Panc1 (cell line): ENCODE measurements around the gene ST3GAL2. TPM values are rescaled to one million over a fixed set of nuclear protein-coding genes. Genes with fewer than 3 reads are reported as not detected.

Experiments
- ATAC-seq: fragments of 200-7000 bp; cut with Tn5 transposase; 2 replicates; pipeline ENCODE4 v1.9.1; 2020; ENCODE audit warnings: mild to moderate bottlenecking, moderate library complexity
- BruUV-seq: library from RNA; stranded (reverse); fragments of 400-500 nt; replicated peaks from 2 replicates; lab custom pipeline; 2021; lab: Mats Ljungman, UMichigan
- CTCF ChIA-PET: fragments of 300-600 bp; sonication (Branson Sonifier 250); formaldehyde crosslinking; loops from one replicate; lab custom pipeline; 2022; ENCODE audit warnings: antibody characterized with exemption; lab: Charles Lee
- POLR2A ChIA-PET: fragments of 300-600 bp; sonication (Branson Sonifier 250); formaldehyde crosslinking; loops from one replicate; lab custom pipeline; 2022; ENCODE audit warnings: antibody characterized with exemption; lab: Charles Lee
- DNase-seq: peaks from one replicate; pipeline ENCODE4 v3.0.0-alpha.2; 2010; ENCODE audit warnings: low read depth, low spot score
- H3K27ac ChIP-seq: 2 replicates; pipeline ENCODE4 v1.5.1; 2011; ENCODE audit warnings: mild to moderate bottlenecking, low read length, inconsistent platforms
- H3K27me3 ChIP-seq: fragments of 200-500 bp; sonication (Bioruptor generic); 2 replicates; pipeline ENCODE4 v1.6.0; 2014; ENCODE audit warnings: low read length, inconsistent platforms; ENCODE audit not compliant: control insufficient read depth, insufficient read depth
- H3K36me3 ChIP-seq: fragments of 200-500 bp; sonication (Bioruptor generic); 2 replicates; pipeline ENCODE4 v1.5.1; 2014; ENCODE audit warnings: inconsistent platforms, mild to moderate bottlenecking, low read length, moderate library complexity; ENCODE audit not compliant: control insufficient read depth, insufficient read depth
- H3K4me1 ChIP-seq: 2 replicates; pipeline ENCODE4 v1.5.1; 2011; ENCODE audit warnings: inconsistent platforms, mild to moderate bottlenecking, low read length, moderate library complexity; ENCODE audit not compliant: control insufficient read depth, insufficient read depth
- H3K4me3 ChIP-seq, 2 experiments: 2 replicates each; pipeline ENCODE4 v1.5.1; 2011 to 2012; ENCODE audit warnings: low read depth in 2 of 2, low read length in 2 of 2, mild to moderate bottlenecking in 2 of 2, inconsistent platforms in 1 of 2, moderate library complexity in 1 of 2
- H3K9me3 ChIP-seq: fragments of 200-500 bp; sonication (Bioruptor generic); 2 replicates; pipeline ENCODE4 v1.5.1; 2014; ENCODE audit warnings: low read depth, mild to moderate bottlenecking, inconsistent platforms, low read length, moderate library complexity; ENCODE audit not compliant: control insufficient read depth, insufficient read depth
- CTCF ChIP-seq: fragments of 450-650 bp; IDR thresholded peaks from 2 replicates; pipeline ENCODE4 v1.5.1; 2017; ENCODE audit warnings: mild to moderate bottlenecking
- POLR2AphosphoS5 ChIP-seq: IDR thresholded peaks from 2 replicates; pipeline ENCODE4 v1.6.1; 2012; ENCODE audit warnings: mild to moderate bottlenecking, low read depth, low read length, moderate library complexity
- REST ChIP-seq, 2 experiments: IDR thresholded peaks; 2 replicates each; pipeline ENCODE4 v1.6.1; 2011 to 2012; ENCODE audit warnings: low read depth in 2 of 2, control low read depth in 1 of 2, low read length in 1 of 2, mild to moderate bottlenecking in 1 of 2, moderate library complexity in 1 of 2; ENCODE audit not compliant: insufficient read depth in 1 of 2
- SIN3A ChIP-seq: IDR thresholded peaks from 2 replicates; pipeline ENCODE4 v1.6.1; 2012; ENCODE audit warnings: low read depth, mild to moderate bottlenecking, low read length, moderate library complexity, borderline replicate concordance; ENCODE audit not compliant: insufficient read depth
- TCF7L2 ChIP-seq: IDR thresholded peaks from 2 replicates; pipeline ENCODE4 v1.6.1; 2011; ENCODE audit warnings: mild to moderate bottlenecking, low read depth, low read length, inconsistent platforms
- in situ Hi-C: cut with HindIII; loops from 2 replicates; pipeline ENCODE4 v1.10.0; 2016; ENCODE audit warnings: low sequenced_read_pairs, low pct_unique_long_range_greater_than_20kb
- intact Hi-C: fragments of 100-400 bp; cut with micrococcal nuclease; formaldehyde crosslinking; loops from one replicate; pipeline ENCODE4 v1.10.0; 2022; ENCODE audit not compliant: unreplicated experiment
- total RNA-seq: library from RNA; stranded (reverse); gene quantifications from one replicate; pipeline ENCODE4 v1.2.1, GENCODE V29; 2021; ENCODE audit not compliant: unreplicated experiment

ST3GAL2 gene
- total RNA-seq, 1 experiment from 2014 or later = 84.2 TPM

- Histone ChIP-seq H3K4me1 (peaks cover 7% of the 10 kb centered on the region; the same call in 1 of the 2 replicates), H3K4me3 (no peak overlapping the region), H3K27me3 (no peaks in the 10 kb centered on the region), H3K27ac (no peak overlapping the region), H3K9me3 (no peaks in the 10 kb centered on the region), H3K36me3 (peaks cover 8% of the 10 kb centered on the region; the same call in 1 of the 2 replicates)
- no peak for DNase-seq
- no peak for TF ChIP-seq REST (IDR thresholded peaks at IDR 0.05; ENCODE audit: insufficient read depth in 1 of 2, low read depth in 2 of 2, low read length in 1 of 2)
- no peak for TF ChIP-seq TCF7L2
- no peak for TF ChIP-seq CTCF
- no peak for TF ChIP-seq POLR2AphosphoS5
- TF ChIP-seq SIN3A = no peak
- ChIA-PET POLR2A (interaction anchor here (0.7 kb wide), 1 partner anchor 210 kb away, joined by 6 read pairs; no protein-coding TSS in a partner anchor), CTCF (no interaction called here)
- in situ Hi-C loops = no loop called here
- intact Hi-C loops = no loop called here
- no peak for ATAC-seq
- BruUV-seq = no TSS peak
Measured at GRCh38 chr16:70348991-70349390, 89.9 kb downstream of the ST3GAL2 start.

GRCh38 chr16:70345840-70346239 is 93.1 kb downstream of the ST3GAL2 start:
- peaks cover 8% of the 10 kb centered on the region; the same call in 1 of the 2 replicates for H3K36me3 ChIP-seq
- intact Hi-C loops (no loop called here), in situ Hi-C loops (no loop called here)
- peaks cover 7% of the 10 kb centered on the region; the same call in 1 of the 2 replicates for H3K4me1 ChIP-seq
- ChIA-PET POLR2A (no interaction called here), CTCF (no interaction called here)
- TSS peak; percentile 97 for BruUV-seq
- H3K27me3 ChIP-seq = no peaks in the 10 kb centered on the region
- ATAC-seq (no peak), DNase-seq (no peak)
- peak overlapping the region; percentile 77 to 94 for H3K4me3 ChIP-seq
- no peaks in the 10 kb centered on the region for H3K9me3 ChIP-seq
- no peak for TF ChIP-seq POLR2AphosphoS5
- TF ChIP-seq TCF7L2 = no peak
- TF ChIP-seq CTCF = no peak
- H3K27ac ChIP-seq = peak overlapping the region; percentile 91
